HEK293 (cell line): Measurements from ENCODE around the gene HOXA11.

Experiments
- CTCF ChIA-PET: fragments of 350-600 bp; formaldehyde crosslinking; extraction: SDS; loops from one replicate; lab custom pipeline; 2021; ENCODE audit warnings: antibody characterized with exemption; lab: Yijun Ruan, JAX
- POLR2A ChIA-PET: fragments of 300-600 bp; formaldehyde crosslinking; extraction: SDS; loops from one replicate; lab custom pipeline; 2020; ENCODE audit warnings: antibody characterized with exemption, inconsistent platforms; lab: Yijun Ruan, JAX
- H3K27ac ChIP-seq: fragments of 200-500 bp; sonication (Bioruptor generic); 2 replicates; pipeline ENCODE4 v1.5.1; 2014; ENCODE audit warnings: low read depth, low read length, control low read depth, inconsistent platforms; ENCODE audit errors: extremely low read depth
- H3K36me3 ChIP-seq, 2 experiments: fragments of 200-500 bp in 1 of 2; sonication (Bioruptor generic) in 1 of 2; 1 replicate in 1 of 2; 2 replicates in 1 of 2; pipeline ENCODE4 v1.5.1; 2014 to 2017; ENCODE audit warnings: inconsistent platforms in 2 of 2, low read length in 2 of 2; ENCODE audit not compliant: control insufficient read depth in 2 of 2, insufficient read depth in 1 of 2
- H3K4me1 ChIP-seq: fragments of 200-500 bp; sonication (Bioruptor generic); 2 replicates; pipeline ENCODE4 v1.5.1; 2014; ENCODE audit warnings: mild to moderate bottlenecking, low read length, inconsistent platforms; ENCODE audit not compliant: control insufficient read depth, insufficient read depth
- H3K4me3 ChIP-seq: 2 replicates; pipeline ENCODE4 v1.5.1; 2011; ENCODE audit warnings: low read depth, mild to moderate bottlenecking, control low read depth, low read length, moderate library complexity
- H3K9me3 ChIP-seq: fragments of 200-500 bp; sonication (Bioruptor generic); 2 replicates; pipeline ENCODE4 v1.5.1; 2014; ENCODE audit warnings: low read depth, low read length, inconsistent platforms; ENCODE audit not compliant: control insufficient read depth, insufficient read depth
- FEZF1 ChIP-seq: fragments of 450-650 bp; formaldehyde crosslinking; IDR thresholded peaks from 2 replicates; pipeline ENCODE4 v1.5.1; 2016; ENCODE audit warnings: missing biosample characterization, missing genetic modification characterization
- PRDM4 ChIP-seq: fragments of 450-650 bp; formaldehyde crosslinking; IDR thresholded peaks from 2 replicates; pipeline ENCODE4 v1.5.1; 2017; ENCODE audit warnings: missing biosample characterization, missing genetic modification characterization
- PRDM6 ChIP-seq: fragments of 450-650 bp; formaldehyde crosslinking; IDR thresholded peaks from 2 replicates; pipeline ENCODE4 v1.5.1; 2017; ENCODE audit warnings: missing biosample characterization, missing genetic modification characterization
- WT1 ChIP-seq: fragments of 450-650 bp; formaldehyde crosslinking; IDR thresholded peaks from 2 replicates; pipeline ENCODE4 v1.5.1; 2016; ENCODE audit warnings: missing biosample characterization, missing genetic modification characterization
- ZBTB8A ChIP-seq: fragments of 450-650 bp; formaldehyde crosslinking; IDR thresholded peaks from 2 replicates; pipeline ENCODE4 v1.5.1; 2016; ENCODE audit warnings: missing biosample characterization, missing genetic modification characterization
- ZNF18 ChIP-seq: fragments of 450-650 bp; formaldehyde crosslinking; IDR thresholded peaks from 2 replicates; pipeline ENCODE4 v1.5.1; 2016; ENCODE audit warnings: missing biosample characterization, missing genetic modification characterization
- ZNF2 ChIP-seq: fragments of 450-650 bp; formaldehyde crosslinking; IDR thresholded peaks from 2 replicates; pipeline ENCODE4 v1.5.1; 2016; ENCODE audit warnings: missing biosample characterization, missing genetic modification characterization
- ZNF221 ChIP-seq: fragments of 450-650 bp; formaldehyde crosslinking; IDR thresholded peaks from 2 replicates; pipeline ENCODE4 v1.5.1; 2017; ENCODE audit warnings: missing biosample characterization, missing genetic modification characterization, borderline replicate concordance
- ZNF311 ChIP-seq: fragments of 450-650 bp; formaldehyde crosslinking; IDR thresholded peaks from 2 replicates; pipeline ENCODE4 v1.5.1; 2017; ENCODE audit warnings: missing biosample characterization, missing genetic modification characterization, borderline replicate concordance
- ZNF518A ChIP-seq: fragments of 450-650 bp; formaldehyde crosslinking; conservative IDR thresholded peaks from 2 replicates; pipeline ENCODE4 v1.5.1; 2016; ENCODE audit warnings: low read depth, missing biosample characterization, missing genetic modification characterization
- ZNF530 ChIP-seq: fragments of 450-650 bp; formaldehyde crosslinking; IDR thresholded peaks from 2 replicates; pipeline ENCODE4 v1.5.1; 2016; ENCODE audit warnings: low read depth, missing biosample characterization, missing genetic modification characterization
- ZNF639 ChIP-seq: fragments of 450-650 bp; formaldehyde crosslinking; IDR thresholded peaks from 2 replicates; pipeline ENCODE4 v1.5.1; 2016; ENCODE audit warnings: missing biosample characterization, missing genetic modification characterization
- ZXDB ChIP-seq: fragments of 450-650 bp; formaldehyde crosslinking; IDR thresholded peaks from 2 replicates; pipeline ENCODE4 v1.5.1; 2016; ENCODE audit warnings: missing biosample characterization, missing genetic modification characterization

HOXA11 gene

GRCh38 chr7:27132978-27133377 is 52.1 kb downstream of the HOXA11 start (continued):
- TF ChIP-seq WT1 (tag by site-specific recombination), result peak; percentile 9; the same call in 1 of the 2 replicates
- peak; percentile 92 for TF ChIP-seq FEZF1 (tag by site-specific recombination)
- TF ChIP-seq ZNF639 (tag by site-specific recombination), result 0 out of 2 replicates have a peak, but pooled peaks have one; percentile 34
- TF ChIP-seq ZNF530, result no peak
- peak; percentile 64 for TF ChIP-seq PRDM4 (tag by site-specific recombination)
- TF ChIP-seq ZNF221 (tag by site-specific recombination), result no peak
- TF ChIP-seq ZXDB (tag by site-specific recombination), result peak; percentile 74
- TF ChIP-seq ZBTB8A, result 0 out of 2 replicates have a peak, but pooled peaks have one; percentile 30
- no peak for TF ChIP-seq ZNF311 (tag by site-specific recombination)
- 0 out of 2 replicates have a peak, but pooled peaks have one; percentile 10 for TF ChIP-seq ZNF18 (tag by site-specific recombination)
- TF ChIP-seq ZNF2, result peak; percentile 28; the same call in 1 of the 2 replicates

GRCh38 chr7:27132214-27132613 is 52.8 kb downstream of the HOXA11 start:
- POLR2A ChIA-PET, result interaction anchor here (0.6 to 2.2 kb wide), 5 partner anchors 18 to 860 kb away, joined by 3 to 29 read pairs (median 6); partner anchors contain the start of gene HOXA1
- TF ChIP-seq PRDM6 (tag by site-specific recombination), result peak; percentile 79
- TF ChIP-seq ZNF518A, result no peak
- peak; percentile 55; the same call in 1 of the 2 replicates for TF ChIP-seq FEZF1 (tag by site-specific recombination)
- H3K27ac ChIP-seq, result peak overlapping the region; percentile 8; the same call in 1 of the 2 replicates
- H3K4me3 ChIP-seq, result no peak overlapping the region
- H3K36me3 ChIP-seq, result peaks cover 5 to 12% of the 10 kb centered on the region in 2 experiments; a peak in 1 of 3 replicates
- no peaks in the 10 kb centered on the region for H3K9me3 ChIP-seq
- peaks cover 76% of the 10 kb centered on the region for H3K4me1 ChIP-seq
- CTCF ChIA-PET, result interaction anchor here (0.6 to 2.7 kb wide), 9 partner anchors 9 to 348 kb away, joined by 3 to 12 read pairs (median 5); partner anchors contain the start of genes HOXA1 and HOXA5
